ENCODE results near the gene RPTOR. TPM values are rescaled to one million over a fixed set of nuclear protein-coding genes. Genes with fewer than 3 reads are reported as not detected.

RPTOR gene
- total RNA-seq, 3 donors from 2014 or later, result 21.4 to 27.5 (median 23.6) TPM

GRCh38 chr17:80839970-80840369 lies 295.3 kb downstream of the RPTOR start:
- no peak for TF ChIP-seq CTCF (IDR thresholded peaks at IDR 0.05)
- no peak for TF ChIP-seq POLR2AphosphoS5 (IDR thresholded peaks at IDR 0.05)
- no peak for TF ChIP-seq POLR2A (IDR thresholded peaks at IDR 0.05)
- no peak for DNase-seq (ENCODE audit: low spot score in 2 of 2)
- Histone ChIP-seq H3K4me3 (no peak overlapping the region), H3K9me3 (no peaks in the 10 kb centered on the region), H3K27me3 (no peaks in the 10 kb centered on the region), H3K36me3 (no peaks in the 10 kb centered on the region), H3K27ac (no peak overlapping the region), H3K4me1 (no peaks in the 10 kb centered on the region)
- intact Hi-C loops (cut with DNase I; ENCODE audit: low total_unique reads), result no loop called here

- DNase-seq (ENCODE audit: low spot score in 2 of 2), result no peak
- TF ChIP-seq CTCF (IDR thresholded peaks at IDR 0.05) (no peak), POLR2A (IDR thresholded peaks at IDR 0.05) (no peak), POLR2AphosphoS5 (IDR thresholded peaks at IDR 0.05) (no peak)
- no peaks in the 10 kb centered on the region for H3K27me3 ChIP-seq
- intact Hi-C loops (cut with DNase I; ENCODE audit: low total_unique reads), result no loop called here
- H3K4me1 ChIP-seq, result no peaks in the 10 kb centered on the region
- no peak overlapping the region for H3K4me3 ChIP-seq
- no peaks in the 10 kb centered on the region for H3K9me3 ChIP-seq
- H3K36me3 ChIP-seq, result no peaks in the 10 kb centered on the region
- no peak overlapping the region for H3K27ac ChIP-seq
Measured at GRCh38 chr17:80842456-80843013, 297.9 kb downstream of the RPTOR start.

GRCh38 chr17:80843741-80844156 lies 299.1 kb downstream of the RPTOR start:
- Histone ChIP-seq H3K4me1 (no peaks in the 10 kb centered on the region), H3K36me3 (no peaks in the 10 kb centered on the region), H3K27ac (no peak overlapping the region), H3K9me3 (no peaks in the 10 kb centered on the region), H3K4me3 (no peak overlapping the region), H3K27me3 (no peaks in the 10 kb centered on the region)
- DNase-seq (ENCODE audit: low spot score in 2 of 2), result peak in 1 of 2 donors; percentile 41
- TF ChIP-seq POLR2A (IDR thresholded peaks at IDR 0.05) (no peak), CTCF (IDR thresholded peaks at IDR 0.05) (no peak), POLR2AphosphoS5 (IDR thresholded peaks at IDR 0.05) (no peak)
- intact Hi-C loops (cut with DNase I; ENCODE audit: low total_unique reads), result no loop called here

GRCh38 chr17:80844418-80844990 lies 299.9 kb downstream of the RPTOR start:
- intact Hi-C loops (cut with DNase I; ENCODE audit: low total_unique reads), result no loop called here
- no peak overlapping the region for H3K27ac ChIP-seq
- no peaks in the 10 kb centered on the region for H3K36me3 ChIP-seq
- H3K4me3 ChIP-seq, result no peak overlapping the region
- no peak for TF ChIP-seq CTCF (IDR thresholded peaks at IDR 0.05)
- TF ChIP-seq POLR2AphosphoS5 (IDR thresholded peaks at IDR 0.05), result no peak
- no peak for TF ChIP-seq POLR2A (IDR thresholded peaks at IDR 0.05)
- no peaks in the 10 kb centered on the region for H3K9me3 ChIP-seq
- H3K27me3 ChIP-seq, result no peaks in the 10 kb centered on the region
- peak in 1 of 2 donors; percentile 36 for DNase-seq (ENCODE audit: low spot score in 2 of 2)
- H3K4me1 ChIP-seq, result no peaks in the 10 kb centered on the region

GRCh38 chr17:80845069-80845862 lies 300.6 kb downstream of the RPTOR start:
- Histone ChIP-seq H3K9me3 (no peaks in the 10 kb centered on the region), H3K27me3 (no peaks in the 10 kb centered on the region), H3K36me3 (no peaks in the 10 kb centered on the region), H3K4me3 (no peak overlapping the region), H3K4me1 (no peaks in the 10 kb centered on the region), H3K27ac (no peak overlapping the region)
- no peak for TF ChIP-seq POLR2AphosphoS5 (IDR thresholded peaks at IDR 0.05)
- no peak for TF ChIP-seq CTCF (IDR thresholded peaks at IDR 0.05)
- TF ChIP-seq POLR2A (IDR thresholded peaks at IDR 0.05), result no peak
- intact Hi-C loops (cut with DNase I; ENCODE audit: low total_unique reads), result no loop called here
- no peak for DNase-seq (ENCODE audit: low spot score in 2 of 2)
